Heart right ventricle (tissue), 16 donors: ENCODE data around the gene IRF3. TPM values are rescaled to one million over a fixed set of nuclear protein-coding genes. Genes with fewer than 3 reads are reported as not detected.

Experiments
- ATAC-seq, 8 donors: fragments of 200-7000 bp; cut with Tn5 transposase; one replicate each; pipeline ENCODE4 v1.9.1; 2020; ENCODE audit warnings: mild to moderate bottlenecking in 8 of 8, moderate library complexity in 8 of 8, moderate number of reproducible peaks in 1 of 8
- DNase-seq, 2 donors: peaks; one replicate each; pipeline ENCODE4 v3.0.0-alpha.2; 2020
- H3K27ac ChIP-seq, 10 donors: fragments of 200-600 bp; sonication (generic) in 2 of 10; one replicate each; pipeline versions ENCODE4 v1.5.0 to v1.8.0; 2020 to 2022; ENCODE audit warnings: mild to moderate bottlenecking in 3 of 10
- H3K27me3 ChIP-seq, 7 donors: fragments of 200-600 bp; one replicate each; pipeline ENCODE4 v1.8.0; 2021 to 2022; ENCODE audit warnings: mild to moderate bottlenecking in 2 of 7
- H3K36me3 ChIP-seq, 9 donors: fragments of 200-600 bp; sonication (generic) in 1 of 9; one replicate each; pipeline versions ENCODE4 v1.5.0 to v1.8.0; 2020 to 2022; ENCODE audit warnings: mild to moderate bottlenecking in 2 of 9
- H3K4me1 ChIP-seq, 9 donors: fragments of 200-600 bp; sonication (generic) in 1 of 9; one replicate each; pipeline versions ENCODE4 v1.5.0 to v1.8.0; 2020 to 2022; ENCODE audit warnings: mild to moderate bottlenecking in 4 of 9
- H3K4me3 ChIP-seq, 10 donors: fragments of 200-600 bp; sonication (generic) in 2 of 10; one replicate each; pipeline versions ENCODE4 v1.5.0 to v1.8.0; 2020 to 2022; ENCODE audit warnings: mild to moderate bottlenecking in 7 of 10, moderate library complexity in 2 of 10
- H3K9me3 ChIP-seq, 11 donors: fragments of 200-600 bp in 10 of 11; sonication (generic) in 2 of 11; one replicate each; pipeline versions ENCODE4 v1.5.0 to v1.8.0; 2013 to 2022; ENCODE audit warnings: mild to moderate bottlenecking in 2 of 11, control low read depth in 1 of 11, moderate library complexity in 1 of 11
- WGBS, 2 donors: extraction: QIAGEN DNeasy Blood & Tissue Kit; methylation state at CpG; one replicate each; pipeline ENCODE4 v1.1.7; 2013; ENCODE audit warnings: inconsistent platforms in 1 of 2; 5-methylcytosine and 5-hydroxymethylcytosine counted together
- intact Hi-C, 10 donors: fragments of 100-400 bp; cut with DNase I; formaldehyde crosslinking; loops; one replicate each; pipeline versions ENCODE4 v1.11.1 to v1.14.2; 2022
- polyA plus RNA-seq, 2 donors: library from polyadenylated mRNA; stranded (reverse); fragments of 200-250 nt; gene quantifications; one replicate each; pipeline ENCODE4 v1.2.3, GENCODE V29; 2013
- total RNA-seq, 10 donors: library from RNA; stranded (reverse); fragmentation: NEBNext Ultra II Directional in 3 of 10; extraction: Animal tissue kit (Norgen Biotek cat#: 25700) in 3 of 10; gene quantifications; one replicate each; pipeline versions ENCODE4 v1.2.1 to v1.2.4, GENCODE V29; 2021 to 2023
- TF ChIP-seq, protein P1 (sequence below), 9 donors: fragments of 200-600 bp; sonication (generic) in 2 of 9; IDR thresholded peaks; one replicate each; pipeline versions ENCODE4 v1.5.0 to v1.8.0; 2021 to 2022; ENCODE audit warnings: antibody characterized with exemption in 9 of 9, mild to moderate bottlenecking in 5 of 9, moderate library complexity in 1 of 9
- donor health status: Arrhythmogenic right ventricular cardiomyopathy.
- donor health status: ischemic (EF 13 %, LVEDD 7.1; RV severe dilation, severe dysfunction).
- donor health status: healthy with polysubstance abuse.
- donor health status: DM: no; HTN: yes; CAD: no.
- donor health status: DM: no; HTN: no; CAD: no.
- donor health status: ischemic (EF 25% LVEDD 6.9; RV normal size, moderate dysfunction).
- donor health status: ischemic (EF 25% LVEDD 5.7; RV mildly dilated, moderate dysfunction).
- donor health status: healthy.
- donor health status: DM: yes; HTN: yes; CAD: no.
- donor health status: Ischemic cardiomyopathy.
- donor health status: ischemic (EF 35%, LVEDD 5.7; RV mildly dilated, moderate dysfunction).
- donor health status: nonischemic (EF 11% LVEDD 7.7; RV severe dilation, severe dysfunction).
- donor health status: DM: yes; HTN: yes; CAD: no.
- donor health status: PGD.
- donor health status: ischemic (EF 29% LVEDD 5.4; RV normal size, mild dysfunction).
- donor health status: nonischemic (EF 23%, LVEDD 6.1; RV moderate dilation, normal function).

IRF3 gene
- total and polyA plus RNA-seq, 12 donors = 22.3 to 84.2 (median 25.4) TPM

GRCh38 chr19:49667473-49667872, 1.8 kb upstream of the IRF3 start:
- Histone ChIP-seq H3K27ac (no peak overlapping the region), H3K9me3 (no peaks in the 10 kb centered on the region), H3K4me1 (peaks cover 10 to 38% (median 25%) of the 10 kb centered on the region in 9 donors), H3K4me3 (no peak overlapping the region), H3K27me3 (no peaks in the 10 kb centered on the region), H3K36me3 (peaks cover 0 to 28% (median 0%) of the 10 kb centered on the region in 9 donors)
- DNase-seq = no peak
- TF ChIP-seq, protein P1, sequence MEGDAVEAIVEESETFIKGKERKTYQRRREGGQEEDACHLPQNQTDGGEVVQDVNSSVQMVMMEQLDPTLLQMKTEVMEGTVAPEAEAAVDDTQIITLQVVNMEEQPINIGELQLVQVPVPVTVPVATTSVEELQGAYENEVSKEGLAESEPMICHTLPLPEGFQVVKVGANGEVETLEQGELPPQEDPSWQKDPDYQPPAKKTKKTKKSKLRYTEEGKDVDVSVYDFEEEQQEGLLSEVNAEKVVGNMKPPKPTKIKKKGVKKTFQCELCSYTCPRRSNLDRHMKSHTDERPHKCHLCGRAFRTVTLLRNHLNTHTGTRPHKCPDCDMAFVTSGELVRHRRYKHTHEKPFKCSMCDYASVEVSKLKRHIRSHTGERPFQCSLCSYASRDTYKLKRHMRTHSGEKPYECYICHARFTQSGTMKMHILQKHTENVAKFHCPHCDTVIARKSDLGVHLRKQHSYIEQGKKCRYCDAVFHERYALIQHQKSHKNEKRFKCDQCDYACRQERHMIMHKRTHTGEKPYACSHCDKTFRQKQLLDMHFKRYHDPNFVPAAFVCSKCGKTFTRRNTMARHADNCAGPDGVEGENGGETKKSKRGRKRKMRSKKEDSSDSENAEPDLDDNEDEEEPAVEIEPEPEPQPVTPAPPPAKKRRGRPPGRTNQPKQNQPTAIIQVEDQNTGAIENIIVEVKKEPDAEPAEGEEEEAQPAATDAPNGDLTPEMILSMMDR (IDR thresholded peaks at IDR 0.05) = no peak
- intact Hi-C loops = loop anchor here in 3 of 10 donors (5.0 kb wide), 2 partner anchors 75 to 85 kb away; partner anchors contain the start of genes PRR12 (in 2 of the 3), NOSIP (in 1 of the 3) and PRRG2 (in 1 of the 3)
- WGBS, 2 donors = 88 to 91% methylated on average over 2 of the region's 2 CpGs
- ATAC-seq = no peak

DNA sequence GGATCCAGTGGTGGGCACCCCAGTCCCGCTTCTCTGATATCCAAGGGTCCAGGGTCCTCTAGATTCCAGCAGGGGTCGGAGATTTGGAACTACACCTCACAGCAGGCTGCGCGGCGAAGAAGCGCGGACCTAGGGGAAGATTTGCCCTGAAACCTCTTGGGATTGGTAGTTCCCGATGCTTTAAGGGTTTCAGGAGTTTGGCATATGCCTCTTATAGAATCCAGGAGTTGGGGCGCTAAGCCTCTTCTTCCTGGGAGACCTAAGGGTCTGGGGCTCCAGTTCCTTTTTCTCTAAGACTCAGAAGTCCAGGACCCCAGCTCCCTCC, 425 bp upstream of the IRF3 start:
- Histone ChIP-seq H3K27ac (peak overlapping the region in 9 of 10 donors; percentile 49 to 92 (median 91)), H3K27me3 (no peaks in the 10 kb centered on the region), H3K4me1 (peaks cover 10 to 31% (median 19%) of the 10 kb centered on the region in 9 donors), H3K36me3 (peaks cover 0 to 42% (median 8%) of the 10 kb centered on the region in 9 donors), H3K4me3 (peak overlapping the region; percentile 50 to 94 (median 78)), H3K9me3 (no peaks in the 10 kb centered on the region)
- DNase-seq (no peak), ATAC-seq (peak in 1 of 8 donors; percentile 2)
- intact Hi-C loops = loop anchor here in 3 of 10 donors (5.0 kb wide), 2 partner anchors 74 to 84 kb away; partner anchors contain the start of genes PRR12 (in 2 of the 3), NOSIP (in 1 of the 3) and PRRG2 (in 1 of the 3)
- WGBS, 2 donors = 0 to 1% methylated on average over 9 of the region's 9 CpGs
- TF ChIP-seq, protein P1 (IDR thresholded peaks at IDR 0.05) = peak in 2 of 9 donors; percentile 10 to 15

- TF ChIP-seq, protein P1 (IDR thresholded peaks at IDR 0.05) = no peak
- WGBS, 2 donors = 0 to 1% methylated on average over 7 of the region's 7 CpGs
- no peaks in the 10 kb centered on the region for H3K9me3 ChIP-seq
- ATAC-seq = peak in 6 of 8 donors; percentile 0 to 3 (median 0)
- H3K27ac ChIP-seq = peak overlapping the region; percentile 55 to 92 (median 89)
- H3K4me1 ChIP-seq = peaks cover 10 to 31% (median 19%) of the 10 kb centered on the region in 9 donors
- no peaks in the 10 kb centered on the region for H3K27me3 ChIP-seq
- no peak for DNase-seq
- intact Hi-C loops = loop anchor here in 4 of 10 donors (1.0 to 5.0 kb wide), 3 partner anchors 73 to 83 kb away; partner anchors contain the start of genes PRR12 (in 2 of the 4), NOSIP (in 1 of the 4) and PRRG2 (in 1 of the 4)
- peak overlapping the region; percentile 50 to 94 (median 78) for H3K4me3 ChIP-seq
- H3K36me3 ChIP-seq = peaks cover 0 to 46% (median 8%) of the 10 kb centered on the region in 9 donors
Observed at GRCh38 chr19:49665036-49665350, 664 bp downstream of the IRF3 start.

DNA sequence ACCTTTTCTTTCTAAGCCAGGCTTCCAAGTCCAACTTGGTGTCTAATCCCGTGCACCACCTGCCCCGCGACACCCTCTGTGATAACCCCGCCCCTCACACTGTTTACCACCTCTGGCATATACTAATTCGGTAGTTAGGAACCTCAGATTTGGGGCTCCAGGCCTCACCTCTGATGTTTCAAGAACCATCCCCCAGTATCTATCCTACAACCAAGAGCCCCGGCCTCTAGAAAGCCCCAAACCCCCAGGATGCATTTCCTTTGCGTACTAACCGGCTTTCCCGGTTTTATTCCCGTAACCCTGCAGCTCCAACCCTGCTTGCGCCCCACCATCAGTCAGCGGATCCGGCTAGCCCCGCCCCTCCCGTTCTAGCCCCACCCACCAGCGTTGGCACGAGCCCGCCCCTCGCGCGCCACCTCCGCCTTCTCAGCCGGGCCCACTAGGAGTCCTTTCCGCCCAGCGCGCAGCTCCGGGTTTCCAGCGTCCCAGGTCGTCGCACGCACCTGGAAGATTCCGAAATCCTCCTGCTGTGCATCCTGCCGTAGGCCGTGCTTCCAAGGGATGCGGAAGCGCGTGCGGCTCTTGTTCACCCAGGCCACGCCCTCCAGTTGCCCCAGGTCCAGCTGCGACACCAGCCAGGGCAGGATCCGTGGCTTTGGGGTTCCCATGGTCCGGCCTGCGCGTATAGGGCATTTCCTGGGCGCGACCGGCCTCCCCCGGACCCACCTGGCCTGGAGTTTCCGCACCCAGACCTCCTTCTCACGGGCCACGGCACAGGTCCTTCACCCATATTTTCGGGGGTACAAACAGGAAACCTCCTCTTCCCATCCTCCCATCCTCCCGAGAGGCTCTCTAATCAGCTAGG, 1.3 kb downstream of the IRF3 start:
- WGBS, 2 donors = 1% methylated on average over 53 of the region's 53 CpGs
- peak; percentile 78 to 88 (median 84) for ATAC-seq
- H3K27ac ChIP-seq = peak overlapping the region; percentile 11 to 92 (median 89)
- peaks cover 0 to 49% (median 8%) of the 10 kb centered on the region in 9 donors for H3K36me3 ChIP-seq
- peak; percentile 88 to 91 for DNase-seq
- H3K27me3 ChIP-seq = no peaks in the 10 kb centered on the region
- no peaks in the 10 kb centered on the region for H3K9me3 ChIP-seq
- peak overlapping the region; percentile 50 to 94 (median 78) for H3K4me3 ChIP-seq
- intact Hi-C loops = loop anchor here in 4 of 10 donors (1.0 to 5.0 kb wide), 3 partner anchors 72 to 82 kb away; partner anchors contain the start of genes PRR12 (in 2 of the 4), NOSIP (in 1 of the 4) and PRRG2 (in 1 of the 4)
- TF ChIP-seq, protein P1 (IDR thresholded peaks at IDR 0.05) = peak in 4 of 9 donors; percentile 19 to 37 (median 34)
- H3K4me1 ChIP-seq = peaks cover 10 to 31% (median 19%) of the 10 kb centered on the region in 9 donors
